ENCODE measurements around the gene DEDD.

DEDD gene

GRCh38 chr1:161089251-161089924 is 43.1 kb downstream of the DEDD start, which contains the start of gene NECTIN4:
NECTIN4 (minus strand) TSS chr1:161089558; CDS start chr1:161089296, 262 bp downstream.
- Histone ChIP-seq H3K4me3 (no peak within 1 kb of the TSS), H3K27ac (no peak within 1 kb of the TSS)
- TF ChIP-seq CTCF (IDR thresholded peaks at IDR 0.05), result no peak
- no peak for DNase-seq (ENCODE audit: low spot score)

GRCh38 chr1:161088587-161089110 is 43.8 kb downstream of the DEDD start:
- no peak for TF ChIP-seq CTCF (IDR thresholded peaks at IDR 0.05)
- H3K4me3 ChIP-seq, result no peak overlapping the region
- no peak for DNase-seq (ENCODE audit: low spot score)
- no peak overlapping the region for H3K27ac ChIP-seq

- H3K4me3 ChIP-seq, result no peak overlapping the region
- no peak for DNase-seq (ENCODE audit: low spot score)
- H3K27ac ChIP-seq, result no peak overlapping the region
- TF ChIP-seq CTCF (IDR thresholded peaks at IDR 0.05), result no peak
Measured at GRCh38 chr1:161086457-161086856, 46.0 kb downstream of the DEDD start.

- Histone ChIP-seq H3K27ac (no peak overlapping the region), H3K4me3 (no peak overlapping the region)
- DNase-seq (ENCODE audit: low spot score), result no peak
- TF ChIP-seq CTCF (IDR thresholded peaks at IDR 0.05), result no peak
Measured at GRCh38 chr1:161085165-161085564, 47.3 kb downstream of the DEDD start.

GRCh38 chr1:161084597-161084988 is 47.9 kb downstream of the DEDD start:
- Histone ChIP-seq H3K27ac (no peak overlapping the region), H3K4me3 (no peak overlapping the region)
- DNase-seq (ENCODE audit: low spot score), result no peak
- TF ChIP-seq CTCF (IDR thresholded peaks at IDR 0.05), result no peak

- no peak for TF ChIP-seq CTCF (IDR thresholded peaks at IDR 0.05)
- Histone ChIP-seq H3K4me3 (no peak overlapping the region), H3K27ac (peak overlapping the region in 1 of 2 donors; percentile 62)
- no peak for DNase-seq (ENCODE audit: low spot score)
Measured at GRCh38 chr1:161083748-161084596, 48.5 kb downstream of the DEDD start.

Data from coronary artery (tissue), 2 donors.